Hematopoietic multipotent progenitor cell treated with erythropoietin and hydrocortisone succinate and interleukin-3 and kit ligand, for 4 days (in vitro differentiated cells): Measurements from ENCODE around the gene FKBP11.
A peak's percentile ranks its signal among the peaks of the same experiment; 100 is the strongest.

Experiments used
- DNase-seq: peaks from one replicate; pipeline ENCODE4 v3.0.0-alpha.2; 2015

FKBP11 gene

DNA sequence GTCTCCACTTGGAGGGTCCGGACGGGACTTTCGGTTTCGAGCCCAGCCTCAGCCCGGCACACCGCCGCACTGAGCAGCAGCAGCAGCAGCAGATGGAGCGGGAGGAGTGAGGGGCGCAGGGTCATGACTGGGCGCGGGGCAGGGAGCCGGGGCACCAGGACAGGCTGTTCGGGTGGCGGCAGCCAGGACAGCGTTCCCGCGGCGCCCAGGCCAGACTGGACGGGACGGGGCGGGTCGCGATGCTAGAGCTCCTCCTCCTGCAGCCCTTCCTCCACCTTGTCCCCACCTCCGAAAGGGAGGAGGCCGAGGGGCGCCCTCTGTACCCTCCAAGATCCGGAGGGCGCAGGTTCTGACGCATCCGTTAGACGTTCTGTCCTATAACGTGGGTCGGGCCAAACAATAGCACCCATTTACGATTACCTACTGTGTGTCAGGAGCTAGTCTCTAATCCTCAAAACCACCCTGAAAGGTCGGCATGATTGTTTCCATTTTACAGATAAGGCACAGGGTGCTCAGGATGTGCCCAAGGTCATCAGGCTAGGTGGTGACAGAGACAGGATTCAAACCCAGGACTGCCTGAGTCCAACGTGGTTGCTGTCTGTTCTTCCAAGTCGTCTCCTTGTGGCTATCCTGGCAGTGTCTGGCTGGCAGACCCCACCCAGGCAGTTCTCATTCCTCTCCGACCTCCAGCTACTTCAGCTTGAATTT lies at the start of gene FKBP11:
TSS of gene FKBP11 (minus strand) at position 189 of the 708 bp plus-strand sequence. CDS start at position 125, 64 bp downstream.
- DNase-seq = peak; percentile 81

DNA sequence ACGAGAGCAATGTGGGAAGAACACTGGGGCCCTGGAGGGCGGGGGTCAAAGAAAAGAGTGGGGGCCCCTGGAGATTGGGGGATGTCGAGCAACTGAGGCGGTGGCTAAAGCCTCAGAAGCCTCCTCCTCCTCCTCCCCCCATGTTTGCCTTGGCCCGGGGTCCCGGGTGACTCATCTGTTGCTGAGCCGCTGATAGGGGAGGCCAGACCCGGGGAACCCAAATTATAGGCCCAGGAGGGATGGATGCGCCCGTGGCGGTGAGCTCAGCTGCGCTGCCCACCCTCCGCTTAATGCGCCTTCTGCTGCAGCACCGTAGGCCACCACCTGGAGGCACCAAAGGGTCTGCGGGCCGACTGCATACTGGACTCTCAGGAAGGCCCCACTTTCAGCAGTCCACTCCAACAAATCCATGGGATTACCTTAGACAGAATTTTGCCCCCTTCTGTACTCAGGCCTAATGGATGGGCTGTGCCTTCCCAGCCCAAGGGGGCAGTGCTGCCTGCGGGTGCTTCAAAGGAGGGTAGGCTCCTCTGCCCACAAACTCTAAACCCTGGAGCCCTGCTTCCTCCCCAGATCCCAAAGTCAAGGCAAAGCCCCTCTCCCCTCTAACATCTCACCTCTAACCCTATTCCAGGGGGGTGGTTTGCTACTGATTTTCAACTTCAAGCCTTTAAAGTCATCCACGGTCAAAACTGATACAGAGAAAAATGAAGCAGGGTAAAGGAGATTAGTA lies 48.8 kb upstream of the FKBP11 start:
- DNase-seq = peak; percentile 66

GRCh38 chr12:48973531-48973930 lies 48.2 kb upstream of the FKBP11 start:
- no peak for DNase-seq

DNA sequence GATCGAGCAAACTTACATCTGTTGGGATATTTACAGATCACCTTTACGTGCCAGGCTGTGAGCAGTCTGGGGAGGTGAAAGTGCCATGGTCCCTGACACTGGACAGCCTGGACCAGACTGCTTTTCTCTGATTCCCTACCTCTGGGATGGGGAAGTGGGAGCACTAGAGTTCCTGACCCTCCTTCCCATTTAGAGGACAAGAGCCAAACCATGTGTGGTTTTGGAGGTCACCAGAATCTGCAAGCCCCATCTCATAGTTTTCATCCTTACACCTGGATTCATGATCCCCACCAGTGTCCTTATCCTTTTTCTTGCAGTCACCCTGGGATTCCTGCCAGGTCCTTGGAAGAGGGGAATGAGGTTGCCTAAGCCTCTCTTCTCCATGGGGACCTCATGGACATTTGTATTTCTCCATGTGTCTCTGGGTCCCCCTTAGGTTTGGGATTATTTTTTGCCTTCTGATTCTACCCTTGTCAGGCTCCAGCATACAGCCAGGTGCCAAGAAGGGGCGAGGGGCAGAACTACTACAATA lies 47.7 kb upstream of the FKBP11 start:
- no peak for DNase-seq

- peak; percentile 63 for DNase-seq
Measured at GRCh38 chr12:48972213-48972951, 47.1 kb upstream of the FKBP11 start.

- no peak for DNase-seq
Measured at GRCh38 chr12:48970702-48971334, 45.5 kb upstream of the FKBP11 start.

DNA sequence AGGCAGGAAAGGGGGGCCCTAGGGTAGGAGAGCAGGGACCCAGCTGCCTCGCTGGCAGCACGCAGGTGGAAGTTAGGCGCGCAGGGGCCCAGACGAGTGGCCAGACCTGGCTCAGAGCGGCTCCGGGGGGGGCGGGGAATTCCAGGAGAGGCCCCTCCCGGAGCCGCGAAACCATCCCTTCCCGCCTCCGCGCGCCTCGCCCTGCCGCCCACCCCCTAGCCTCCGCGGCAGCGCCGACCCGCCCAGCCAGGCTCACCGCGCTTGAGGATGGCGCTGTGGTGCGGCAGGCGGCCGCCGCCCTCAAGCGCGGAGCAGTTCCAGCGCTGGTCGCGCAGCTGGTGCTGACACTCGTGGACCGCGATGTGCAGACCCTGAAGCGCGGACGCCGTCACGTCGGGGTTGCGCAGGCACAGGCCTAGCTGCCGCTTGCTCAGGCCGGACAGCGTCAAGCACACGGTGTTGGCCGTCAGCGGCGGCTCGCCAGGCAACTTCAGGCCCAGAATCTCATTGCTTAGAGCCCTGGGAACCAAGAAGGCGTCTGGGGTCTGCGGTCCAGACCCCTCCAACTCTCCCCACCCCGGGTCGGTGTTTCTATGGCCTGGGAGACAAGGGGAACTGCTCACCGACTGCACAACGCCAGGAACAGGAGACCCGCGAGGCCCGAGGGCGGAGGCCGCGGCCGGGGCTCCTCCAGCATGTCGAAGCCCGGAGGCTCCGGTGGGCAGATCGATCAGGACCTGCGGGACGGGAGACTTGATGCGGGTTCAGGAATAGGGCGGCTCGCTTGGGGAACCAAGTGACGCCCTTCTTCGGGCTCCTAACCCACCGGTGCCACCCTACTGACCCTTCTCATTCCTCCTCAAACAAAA lies 44.8 kb upstream of the FKBP11 start:
- no peak for DNase-seq

DNA sequence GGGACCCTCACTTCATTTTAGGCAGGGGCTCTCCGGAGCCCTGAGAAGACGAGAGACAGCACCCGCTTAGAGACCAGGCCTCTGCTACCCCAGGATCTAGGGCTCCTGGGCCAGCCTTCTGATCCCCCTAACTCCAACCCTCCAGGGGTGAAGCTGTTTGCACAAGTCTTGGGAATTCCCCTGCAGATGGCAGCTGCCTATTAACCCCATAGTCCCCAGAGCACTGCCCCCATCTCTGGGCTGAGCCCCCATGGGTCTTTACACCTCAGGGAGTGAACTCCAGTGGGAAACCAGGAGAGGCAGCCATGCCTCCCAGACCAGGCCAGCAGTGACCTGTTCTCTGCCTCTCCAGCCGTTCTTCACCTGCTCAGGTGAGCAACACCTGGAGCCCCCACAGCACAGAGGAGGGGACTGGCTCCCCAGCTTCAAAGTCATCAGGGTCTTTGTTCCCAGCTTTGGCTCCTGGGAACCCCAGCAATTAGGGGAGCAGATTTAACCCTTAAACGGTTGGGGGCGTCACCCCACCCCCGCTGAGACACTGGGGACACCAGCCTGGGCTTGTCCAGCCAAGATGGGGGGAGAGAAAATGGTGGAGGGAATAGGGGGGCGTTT lies 44.0 kb upstream of the FKBP11 start:
- no peak for DNase-seq

- DNase-seq = no peak
Measured at GRCh38 chr12:48968467-48968866, 43.2 kb upstream of the FKBP11 start.

GRCh38 chr12:48967991-48968390 lies 42.7 kb upstream of the FKBP11 start:
- DNase-seq = no peak

- DNase-seq = peak; percentile 51
Measured at GRCh38 chr12:48966177-48966895, 41.0 kb upstream of the FKBP11 start.

- DNase-seq = no peak
Measured at GRCh38 chr12:48965298-48965838, 40.1 kb upstream of the FKBP11 start.

- DNase-seq = no peak
Measured at GRCh38 chr12:48961801-48962200, 36.5 kb upstream of the FKBP11 start.

- DNase-seq = no peak
Measured at GRCh38 chr12:48961331-48961730, 36.0 kb upstream of the FKBP11 start.

DNA sequence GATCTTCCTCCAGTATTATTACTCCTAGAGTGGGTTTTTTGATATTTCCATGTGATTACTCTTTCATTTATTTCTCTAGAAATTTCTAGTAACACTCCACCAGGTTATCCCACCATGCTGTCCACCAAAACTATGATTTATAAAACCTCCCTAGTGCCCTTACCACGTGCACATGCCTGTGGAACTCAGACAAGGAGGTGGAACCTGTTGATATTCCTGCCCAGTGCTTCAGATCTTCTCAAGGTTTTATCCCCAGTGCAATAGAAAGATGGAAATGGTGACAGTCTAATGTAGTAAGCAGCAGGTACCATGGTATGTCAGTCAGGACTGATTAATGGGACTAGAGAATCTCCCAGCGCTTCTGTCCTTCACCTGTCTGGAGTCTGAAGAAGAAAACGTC lies 35.5 kb upstream of the FKBP11 start:
- no peak for DNase-seq

- DNase-seq = no peak
Measured at GRCh38 chr12:48958049-48958388, 32.7 kb upstream of the FKBP11 start.

DNA sequence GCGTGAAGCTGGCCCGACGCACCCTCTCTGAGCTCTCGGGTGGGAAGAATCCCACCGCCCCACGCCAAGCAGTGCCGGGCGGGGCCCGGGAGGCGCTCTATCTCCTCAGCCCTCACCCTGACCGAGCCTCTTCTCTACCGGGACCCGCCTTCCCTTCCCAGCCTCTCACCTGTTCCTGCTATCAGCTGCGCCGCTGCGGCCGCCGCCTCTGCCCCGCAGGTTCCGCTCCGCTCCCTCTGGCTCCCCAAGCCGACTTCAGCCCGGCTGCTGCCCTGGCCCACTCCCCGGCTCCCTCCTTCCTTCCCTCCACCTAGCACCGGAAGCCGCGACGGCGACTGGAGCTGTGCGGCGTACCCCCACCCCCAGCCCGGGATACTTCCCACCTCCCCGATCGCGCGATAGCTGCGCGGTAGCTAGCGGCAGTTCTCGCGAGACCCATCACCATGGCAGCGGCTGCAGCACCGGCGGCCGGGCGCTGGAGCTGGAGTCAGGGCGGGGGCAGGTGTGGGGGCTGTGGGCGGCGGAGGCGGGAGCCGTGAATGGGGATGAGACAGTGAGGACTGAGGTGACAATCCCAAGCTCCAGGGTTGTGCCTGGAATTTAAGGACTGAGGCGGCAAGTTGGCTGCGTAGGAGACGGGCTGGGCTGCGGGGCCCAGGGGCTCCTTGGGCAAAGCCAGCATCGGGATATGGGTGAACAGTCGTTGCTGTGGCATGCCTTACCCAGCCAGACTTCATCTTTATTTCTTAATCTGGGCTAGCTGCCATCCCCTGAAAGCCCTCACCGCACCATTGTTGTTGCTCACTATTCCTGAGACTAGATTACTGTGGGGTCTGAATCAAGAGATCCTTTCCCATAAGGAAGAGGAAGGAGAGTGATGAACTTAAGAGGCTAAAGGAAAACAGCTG lies 32.1 kb upstream of the FKBP11 start, which contains the start of gene ARF3:
TSS of gene ARF3 (minus strand) at position 347 of the 908 bp plus-strand sequence. CDS start 16,392 bp downstream, outside the sequence.
- peak; percentile 97 for DNase-seq

DNA sequence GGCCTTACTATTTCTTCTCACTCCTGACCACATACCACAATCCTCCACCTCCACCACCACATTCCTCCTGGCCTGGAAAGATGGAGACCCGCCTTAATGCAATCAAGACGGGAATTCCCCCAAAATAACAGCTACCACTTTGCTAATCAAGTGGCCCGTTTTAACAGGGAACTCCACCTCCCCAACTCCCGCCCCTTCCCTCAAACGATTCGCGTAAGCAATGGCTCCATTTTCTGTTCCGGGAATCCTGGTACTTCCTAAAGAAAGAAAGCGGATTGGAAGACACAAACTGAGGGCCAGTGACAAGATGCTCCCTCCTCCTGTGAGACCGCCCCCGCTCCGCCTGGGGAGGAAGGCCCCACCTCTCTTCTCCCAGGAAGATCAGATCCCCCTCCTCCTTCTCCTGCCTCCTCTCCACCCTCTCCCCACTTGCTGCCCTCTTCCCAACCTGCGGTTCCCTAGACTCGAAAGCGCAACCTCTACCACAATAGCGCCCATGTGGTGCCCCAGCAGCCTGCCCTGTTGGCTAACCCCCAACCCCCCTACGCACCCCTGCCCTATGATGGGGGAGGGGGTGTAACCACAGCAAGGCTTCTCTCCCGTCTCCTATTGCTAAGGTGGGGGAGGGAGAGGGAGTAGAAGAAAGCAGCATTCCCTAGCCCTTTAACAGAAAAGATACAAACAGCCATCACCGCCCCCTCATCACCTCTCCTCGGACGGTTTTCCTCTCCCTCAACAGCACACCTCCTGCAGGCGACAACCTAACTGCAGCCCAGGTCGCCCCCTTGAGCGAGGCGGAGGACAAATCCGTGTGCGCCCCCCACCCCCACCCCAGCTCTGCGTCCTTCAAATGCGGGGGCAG lies 31.2 kb upstream of the FKBP11 start:
- DNase-seq = peak; percentile 92
